Effector memory CD4-positive, alpha-beta T cell (primary cell): ENCODE results near the gene CRKL.
A peak's percentile ranks its signal among the peaks of the same experiment; 100 is the strongest.

Experiments
- DNase-seq, 3 donors: peaks; one replicate each; pipeline ENCODE4 v3.0.0-alpha.2; 2020
- H3K27ac ChIP-seq: 2 replicates; pipeline ENCODE4 v1.7.0; 2013; ENCODE audit warnings: mild to moderate bottlenecking, low read length, moderate library complexity; ENCODE audit not compliant: insufficient read depth, poor library complexity, severe bottlenecking
- H3K27me3 ChIP-seq: replicated peaks from 2 replicates; pipeline ENCODE4 v1.7.0; 2013; ENCODE audit warnings: mild to moderate bottlenecking, low read length; ENCODE audit not compliant: insufficient read depth, control insufficient read depth, poor library complexity, severe bottlenecking
- H3K36me3 ChIP-seq: 2 replicates; pipeline ENCODE4 v1.7.0; 2013; ENCODE audit warnings: mild to moderate bottlenecking, low read length, moderate library complexity; ENCODE audit not compliant: control insufficient read depth, insufficient read depth
- H3K4me1 ChIP-seq: 2 replicates; pipeline ENCODE4 v1.7.0; 2013; ENCODE audit warnings: low read length, mild to moderate bottlenecking; ENCODE audit not compliant: control insufficient read depth, insufficient read depth, poor library complexity, severe bottlenecking
- H3K4me3 ChIP-seq: 2 replicates; pipeline ENCODE4 v1.7.0; 2013; ENCODE audit warnings: low read length, low read depth, mild to moderate bottlenecking; ENCODE audit not compliant: insufficient read depth, poor library complexity, severe bottlenecking
- H3K9me3 ChIP-seq: 2 replicates; pipeline ENCODE4 v1.7.0; 2013; ENCODE audit warnings: mild to moderate bottlenecking, low read length, moderate library complexity; ENCODE audit not compliant: control insufficient read depth
- total RNA-seq, 3 donors: gene quantifications; one replicate each; lab custom pipeline; 2026; lab: John Stamatoyannopoulos, UW

Gene CRKL
- total RNA-seq: 85.5 to 110 (median 97.5) reads per million in 3 donors

GRCh38 chr22:20916916-20917810 is at the start of gene CRKL:
CRKL (plus strand) TSS chr22:20917407; CDS start chr22:20917935, 528 bp downstream.
- Histone ChIP-seq H3K36me3 (no peaks in the 10 kb centered on the region), H3K4me1 (peaks cover 10% of the 10 kb centered on the region), H3K27me3 (no peaks in the 10 kb centered on the region), H3K9me3 (no peaks in the 10 kb centered on the region), H3K4me3 (peak within 1 kb of the TSS; percentile 87), H3K27ac (peak within 1 kb of the TSS; percentile 87)
- DNase-seq: peak; percentile 93 to 95 (median 93)

DNA sequence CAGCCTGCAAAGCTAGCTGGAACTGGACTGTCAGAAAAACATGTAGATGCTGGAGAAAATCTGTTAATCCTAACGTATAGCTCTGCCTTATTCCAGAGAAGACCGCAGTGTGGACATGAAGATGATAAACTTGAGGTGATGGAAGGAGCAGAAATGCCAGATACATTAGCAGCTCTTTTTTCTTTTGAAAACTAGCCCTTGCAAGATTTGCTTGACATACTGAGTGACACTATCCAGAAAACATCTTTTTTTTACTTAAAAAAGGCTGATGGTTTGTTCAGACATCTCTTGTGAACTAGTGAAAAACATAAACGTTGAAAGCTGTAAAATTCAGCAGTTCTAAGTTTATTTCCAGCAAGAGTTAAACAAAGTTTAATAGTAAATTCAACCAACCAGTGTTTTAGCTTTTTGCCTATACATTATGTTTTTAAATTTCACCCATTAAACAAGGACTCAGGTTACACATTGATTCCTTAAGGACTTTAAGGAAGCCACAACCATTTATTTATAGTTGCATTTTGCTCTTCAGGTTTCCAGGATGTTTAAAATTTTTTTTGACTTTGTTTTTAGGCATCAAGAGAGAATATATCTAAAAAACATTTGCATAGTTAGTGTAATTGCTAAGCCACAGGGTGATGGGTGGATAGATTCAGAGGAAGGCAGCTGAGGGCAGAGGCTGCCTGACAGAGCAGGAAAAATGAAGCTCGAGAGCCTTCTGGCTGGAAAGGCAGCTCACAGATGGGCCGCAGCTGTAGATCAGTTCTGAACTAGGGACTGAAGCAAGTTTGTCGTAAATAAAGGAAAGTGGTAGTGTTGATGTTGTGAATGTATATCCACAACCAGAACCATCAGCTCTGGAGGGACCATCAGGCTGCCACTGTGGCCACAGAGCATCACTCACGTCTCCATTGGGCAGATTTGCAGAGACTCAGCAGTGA is 48.9 kb upstream of the CRKL start:
- no peaks in the 10 kb centered on the region for H3K27me3 ChIP-seq
- no peak overlapping the region for H3K27ac ChIP-seq
- peaks cover 19% of the 10 kb centered on the region for H3K36me3 ChIP-seq
- DNase-seq: no peak
- H3K4me1 ChIP-seq: no peaks in the 10 kb centered on the region
- no peak overlapping the region for H3K4me3 ChIP-seq
- no peaks in the 10 kb centered on the region for H3K9me3 ChIP-seq

- H3K4me1 ChIP-seq: no peaks in the 10 kb centered on the region
- H3K36me3 ChIP-seq: peaks cover 20% of the 10 kb centered on the region
- DNase-seq: no peak
- H3K4me3 ChIP-seq: no peak overlapping the region
- no peak overlapping the region for H3K27ac ChIP-seq
- H3K27me3 ChIP-seq: no peaks in the 10 kb centered on the region
- H3K9me3 ChIP-seq: no peaks in the 10 kb centered on the region
Observed at GRCh38 chr22:20869234-20869633, 48.0 kb upstream of the CRKL start.

DNA sequence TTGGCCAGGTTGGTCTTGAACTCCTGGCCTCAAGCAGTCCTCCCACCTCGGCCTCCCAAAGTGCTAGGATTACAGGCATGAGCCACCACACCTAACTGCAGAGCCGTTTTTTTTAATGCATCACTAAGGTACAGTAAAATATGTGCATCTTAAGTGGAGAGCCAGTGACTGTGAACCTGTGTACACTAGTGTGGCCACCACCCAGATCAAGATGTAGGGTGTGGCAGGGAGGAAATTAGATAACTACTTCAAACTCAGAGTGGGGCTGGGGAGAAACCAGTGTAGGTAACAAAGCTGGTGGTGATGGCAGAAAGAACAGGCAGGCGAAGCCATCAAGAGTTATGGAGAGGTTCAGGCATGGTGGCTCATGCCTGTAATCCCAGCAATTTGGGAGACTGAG is 44.0 kb upstream of the CRKL start:
- Histone ChIP-seq H3K9me3 (no peaks in the 10 kb centered on the region), H3K36me3 (peaks cover 17% of the 10 kb centered on the region), H3K27ac (no peak overlapping the region), H3K4me3 (no peak overlapping the region), H3K27me3 (no peaks in the 10 kb centered on the region), H3K4me1 (no peaks in the 10 kb centered on the region)
- no peak for DNase-seq

GRCh38 chr22:20875296-20875695 is 41.9 kb upstream of the CRKL start:
- H3K4me3 ChIP-seq: no peak overlapping the region
- no peak overlapping the region for H3K27ac ChIP-seq
- H3K4me1 ChIP-seq: no peaks in the 10 kb centered on the region
- no peaks in the 10 kb centered on the region for H3K27me3 ChIP-seq
- no peak for DNase-seq
- H3K36me3 ChIP-seq: peaks cover 14% of the 10 kb centered on the region
- no peaks in the 10 kb centered on the region for H3K9me3 ChIP-seq

GRCh38 chr22:20877715-20878114 is 39.5 kb upstream of the CRKL start:
- Histone ChIP-seq H3K4me1 (no peaks in the 10 kb centered on the region), H3K4me3 (no peak overlapping the region), H3K9me3 (no peaks in the 10 kb centered on the region), H3K27ac (no peak overlapping the region), H3K27me3 (no peaks in the 10 kb centered on the region), H3K36me3 (peaks cover 19% of the 10 kb centered on the region)
- DNase-seq: no peak

GRCh38 chr22:20881231-20881630 is 36.0 kb upstream of the CRKL start:
- H3K36me3 ChIP-seq: peaks cover 30% of the 10 kb centered on the region
- DNase-seq: no peak

GRCh38 chr22:20881869-20882815 is 35.1 kb upstream of the CRKL start:
- H3K9me3 ChIP-seq: no peaks in the 10 kb centered on the region
- H3K4me3 ChIP-seq: no peak overlapping the region
- no peak for DNase-seq
- peaks cover 31% of the 10 kb centered on the region for H3K36me3 ChIP-seq
- H3K27ac ChIP-seq: no peak overlapping the region
- H3K4me1 ChIP-seq: no peaks in the 10 kb centered on the region
- H3K27me3 ChIP-seq: no peaks in the 10 kb centered on the region

More at GRCh38 chr22:20881231-20881630, 36.0 kb upstream of the CRKL start:
- Histone ChIP-seq H3K27ac (no peak overlapping the region), H3K4me3 (no peak overlapping the region), H3K4me1 (no peaks in the 10 kb centered on the region), H3K27me3 (no peaks in the 10 kb centered on the region), H3K9me3 (no peaks in the 10 kb centered on the region)

DNA sequence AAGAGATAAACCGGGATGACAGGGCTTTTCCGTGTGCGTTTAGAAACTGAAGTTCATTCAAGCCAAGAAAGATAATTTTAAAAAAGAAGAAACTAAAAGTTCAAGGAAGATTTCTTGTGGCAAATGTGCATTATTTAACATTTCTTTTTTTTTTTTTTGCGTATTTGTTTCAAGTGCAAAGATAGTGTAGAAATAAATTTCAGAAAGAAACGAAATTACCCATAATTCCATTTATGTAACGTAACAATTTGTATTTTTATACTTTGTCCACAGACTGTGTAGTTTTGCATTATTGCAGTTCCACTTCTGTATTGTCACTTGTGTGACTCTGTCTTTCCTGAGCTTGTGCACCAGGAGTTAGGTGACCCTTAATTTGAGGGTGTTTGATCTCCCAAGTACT is 34.4 kb upstream of the CRKL start:
- DNase-seq: no peak
- H3K36me3 ChIP-seq: peaks cover 38% of the 10 kb centered on the region
- H3K9me3 ChIP-seq: no peaks in the 10 kb centered on the region
- H3K27ac ChIP-seq: no peak overlapping the region
- H3K4me3 ChIP-seq: no peak overlapping the region
- no peaks in the 10 kb centered on the region for H3K4me1 ChIP-seq
- H3K27me3 ChIP-seq: no peaks in the 10 kb centered on the region
